WTC11 (cell line): ENCODE results near the gene VCAN.

Source experiments
- CREB1 ChIP-seq: sonication (generic); formaldehyde crosslinking; IDR thresholded peaks from 2 replicates; pipeline ENCODE4 v1.8.0; 2023; ENCODE audit warnings: mild to moderate bottlenecking, missing genetic modification reagents
- CREM ChIP-seq: sonication (generic); formaldehyde crosslinking; IDR thresholded peaks from 2 replicates; pipeline ENCODE4 v1.8.1; 2022; ENCODE audit warnings: mild to moderate bottlenecking, missing genetic modification reagents, moderate library complexity
- CTCF ChIP-seq: fragments of 200-600 bp; IDR thresholded peaks from 2 replicates; pipeline ENCODE4 v1.8.0; 2022; ENCODE audit warnings: antibody characterized with exemption
- ESRRA ChIP-seq: sonication (generic); formaldehyde crosslinking; IDR thresholded peaks from 2 replicates; pipeline ENCODE4 v1.8.1; 2022; ENCODE audit warnings: mild to moderate bottlenecking, missing genetic modification reagents, borderline replicate concordance
- FOXK1 ChIP-seq: sonication (generic); formaldehyde crosslinking; IDR thresholded peaks from 2 replicates; pipeline ENCODE4 v1.8.0; 2022; ENCODE audit warnings: mild to moderate bottlenecking, moderate library complexity, missing genetic modification reagents
- MAX ChIP-seq: sonication (generic); formaldehyde crosslinking; IDR thresholded peaks from 2 replicates; pipeline ENCODE4 v1.8.0; 2022; ENCODE audit warnings: mild to moderate bottlenecking, missing genetic modification reagents
- NFYB ChIP-seq: sonication (generic); formaldehyde crosslinking; conservative IDR thresholded peaks from 2 replicates; pipeline ENCODE4 v1.8.0; 2022; ENCODE audit warnings: low read depth, missing genetic modification reagents
- PREB ChIP-seq: sonication (generic); formaldehyde crosslinking; IDR thresholded peaks from 2 replicates; pipeline ENCODE4 v1.8.1; 2022; ENCODE audit warnings: mild to moderate bottlenecking, missing genetic modification reagents, moderate library complexity, borderline replicate concordance
- RELA ChIP-seq: sonication (generic); formaldehyde crosslinking; IDR thresholded peaks from 2 replicates; pipeline ENCODE4 v1.8.1; 2022; ENCODE audit warnings: missing genetic modification reagents, mild to moderate bottlenecking, borderline replicate concordance
- SP1 ChIP-seq: sonication (generic); formaldehyde crosslinking; conservative IDR thresholded peaks from 2 replicates; pipeline ENCODE4 v1.8.1; 2022; ENCODE audit warnings: missing genetic modification reagents
- USF2 ChIP-seq: sonication (generic); formaldehyde crosslinking; IDR thresholded peaks from 2 replicates; pipeline ENCODE4 v1.8.1; 2023; ENCODE audit warnings: mild to moderate bottlenecking, missing genetic modification reagents, moderate library complexity
- ZNF263 ChIP-seq: sonication (generic); formaldehyde crosslinking; IDR thresholded peaks from 2 replicates; pipeline ENCODE4 v1.8.1; 2022; ENCODE audit warnings: low read depth, mild to moderate bottlenecking, moderate library complexity, missing genetic modification reagents
- ZNF423 ChIP-seq: fragments of 250-450 bp; sonication (Bioruptor Pico); IDR thresholded peaks from 2 replicates; pipeline ENCODE4 v2.1.2; 2022; ENCODE audit warnings: mild to moderate bottlenecking, moderate library complexity

GRCh38 chr5:83528439-83528769 is 56.9 kb downstream of the VCAN start:
- TF ChIP-seq USF2 (no peak), SP1 (no peak), RELA (CRISPR knock-in tag) (no peak), CTCF (no peak), PREB (CRISPR knock-in tag) (no peak), ZNF423 (CRISPR knock-in tag) (no peak), FOXK1 (CRISPR knock-in tag) (no peak), MAX (CRISPR knock-in tag) (no peak), ZNF263 (CRISPR knock-in tag) (no peak), CREB1 (CRISPR knock-in tag) (no peak), ESRRA (CRISPR knock-in tag) (no peak), CREM (CRISPR knock-in tag) (no peak), NFYB (no peak)
